AG09319 (cell line): ENCODE data around the gene EFCAB6.

Source experiments
- DNase-seq: peaks from one replicate; pipeline ENCODE4 v3.0.0-alpha.2; 2010; ENCODE audit warnings: low read depth; ENCODE audit errors: extremely low read depth
- CTCF ChIP-seq: IDR thresholded peaks from 2 replicates; pipeline ENCODE4 v1.5.1; 2011; ENCODE audit warnings: low read depth, mild to moderate bottlenecking, inconsistent platforms, low read length, moderate library complexity

The EFCAB6 gene

GRCh38 chr22:43832393-43833265 is 20.5 kb upstream of the EFCAB6 start:
- no peak for DNase-seq
- TF ChIP-seq CTCF, result no peak

DNA sequence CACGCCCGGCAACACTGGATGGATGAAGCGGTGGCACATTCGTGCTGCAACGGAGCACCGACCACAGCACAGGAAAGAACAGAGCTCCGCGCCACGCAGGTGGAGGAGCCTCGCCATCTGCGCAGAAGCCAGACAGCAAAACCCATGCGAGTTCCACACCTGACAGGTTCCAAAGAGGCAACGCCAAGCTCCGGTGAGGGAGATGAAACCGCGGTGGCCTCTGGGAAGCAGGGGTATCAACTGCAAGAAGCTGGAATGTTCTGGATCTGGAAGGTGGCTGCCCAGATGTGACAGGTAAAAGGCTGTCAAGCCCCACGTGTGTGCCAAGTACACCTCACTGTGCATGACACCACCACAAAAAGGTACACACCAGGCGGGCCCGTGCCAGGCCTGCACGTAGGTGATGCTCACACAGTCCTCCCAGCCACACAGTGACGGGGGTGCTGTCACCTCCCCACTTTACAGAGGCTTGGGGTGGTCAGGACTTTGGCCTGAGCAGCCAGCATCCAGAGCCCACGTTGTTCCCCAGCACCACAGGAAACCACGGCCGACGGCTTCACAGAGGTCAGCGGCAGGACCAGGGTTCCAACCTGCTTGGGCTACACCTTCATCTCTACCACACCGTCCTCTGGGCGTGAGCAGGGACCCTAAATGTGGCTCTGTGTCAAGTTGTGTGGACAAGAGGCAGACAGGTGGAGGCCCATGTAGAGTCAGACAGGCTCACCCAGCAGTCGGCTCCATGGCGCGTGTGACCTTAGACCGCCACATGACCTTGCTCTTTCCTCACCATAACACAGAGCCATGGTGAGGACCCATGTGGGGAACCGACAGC is 19.7 kb upstream of the EFCAB6 start:
- no peak for TF ChIP-seq CTCF
- no peak for DNase-seq

DNA sequence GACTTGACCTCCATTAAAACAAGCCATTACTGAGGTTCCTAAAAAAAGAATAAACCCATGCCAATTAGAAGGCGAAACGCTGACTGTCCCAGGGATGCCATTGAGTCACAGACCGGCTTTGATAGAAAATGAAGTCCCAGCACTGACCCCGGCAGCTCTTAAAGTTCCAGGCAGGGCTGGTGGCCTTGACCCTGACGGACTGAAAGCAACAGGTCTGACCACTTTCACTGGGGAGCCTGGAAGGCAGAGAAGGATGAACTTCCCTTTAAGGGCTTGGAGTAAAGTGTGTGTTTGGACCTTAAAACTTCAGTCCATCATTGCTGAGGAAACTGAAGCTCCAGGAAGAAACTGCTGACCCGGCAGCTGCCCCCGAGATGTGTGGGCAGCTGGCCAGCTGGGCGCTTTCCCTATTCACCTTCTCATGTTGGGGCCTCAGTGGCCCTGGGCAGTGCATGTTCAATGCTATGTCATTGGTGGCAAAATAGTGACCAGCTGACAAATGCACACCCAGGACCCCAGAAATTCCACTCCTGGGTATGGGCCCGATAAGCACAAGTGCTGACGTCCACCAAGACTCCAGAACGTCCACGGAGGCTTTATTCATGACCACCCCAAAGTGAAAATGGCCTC is 18.9 kb upstream of the EFCAB6 start:
- DNase-seq, result no peak
- TF ChIP-seq CTCF, result no peak

GRCh38 chr22:43829904-43830851 is 18.1 kb upstream of the EFCAB6 start:
- TF ChIP-seq CTCF, result no peak
- DNase-seq, result no peak

DNA sequence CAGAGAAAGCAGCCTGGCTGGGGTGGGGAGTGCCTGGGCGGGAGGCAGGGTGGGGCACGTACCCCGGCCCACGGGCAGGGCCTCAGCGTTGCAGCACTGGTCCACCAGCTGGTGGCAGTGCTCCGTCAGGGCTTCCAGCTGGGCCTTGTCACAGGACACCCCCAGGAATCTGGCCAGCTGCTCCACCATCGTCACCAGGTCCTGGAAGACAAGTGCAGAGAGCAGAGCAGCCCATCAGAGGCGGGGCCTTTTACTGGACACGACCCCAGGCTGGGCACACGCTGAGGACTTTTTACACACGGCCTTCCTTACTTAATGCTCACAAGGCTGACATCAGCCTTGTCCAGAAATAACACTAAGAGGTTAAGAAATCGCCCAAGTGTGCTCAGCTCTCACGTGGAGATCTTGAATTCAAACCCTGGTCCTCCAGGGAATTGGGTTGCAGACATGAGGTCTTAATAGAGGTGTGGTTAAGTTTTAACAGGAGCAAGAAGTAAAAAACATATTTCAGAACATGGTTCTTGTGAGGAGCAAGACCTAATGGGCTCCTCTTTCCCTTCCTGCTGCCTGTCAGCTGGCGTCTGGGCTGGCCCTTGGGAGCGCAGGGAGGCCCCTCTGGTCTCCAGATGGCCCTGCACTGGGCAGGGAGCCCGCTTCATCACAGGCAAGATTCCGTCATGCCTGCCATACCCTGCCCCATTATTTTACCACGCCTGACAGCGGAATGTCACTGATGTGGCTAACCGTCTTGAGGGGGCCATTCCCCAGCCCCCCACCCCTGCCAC is 17.1 kb upstream of the EFCAB6 start:
- no peak for DNase-seq
- peak; percentile 19 for TF ChIP-seq CTCF

DNA sequence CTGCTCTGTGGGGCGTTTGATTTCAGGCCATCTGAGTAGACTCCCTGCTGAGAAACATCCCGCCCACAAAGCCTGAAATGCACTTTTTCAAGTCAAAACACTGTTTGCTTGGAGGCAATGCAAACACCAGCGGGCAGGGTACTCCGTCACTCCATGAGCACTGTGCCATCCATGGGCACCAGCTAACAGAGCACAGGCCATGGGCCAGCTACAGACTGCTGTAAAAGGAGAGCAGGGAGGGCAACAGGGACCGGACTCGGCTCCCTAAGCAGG is 16.6 kb upstream of the EFCAB6 start:
- no peak for TF ChIP-seq CTCF

More for the DNA sequence above, 16.6 kb upstream of the EFCAB6 start:
- DNase-seq, result no peak
